H1 (cell line): ENCODE measurements around the gene TM4SF18.

ENCODE experiments used
- CTCF ChIP-seq, 3 experiments: IDR thresholded peaks; 1 replicate in 2 of 3; 2 replicates in 1 of 3; pipeline versions ENCODE4 v1.5.1 to v1.6.1; 2011; ENCODE audit warnings: low read length in 3 of 3, mild to moderate bottlenecking in 3 of 3, inconsistent platforms in 2 of 3, low read depth in 1 of 3, moderate library complexity in 1 of 3; ENCODE audit not compliant: insufficient read depth in 1 of 3; ENCODE audit errors: control extremely low read depth in 1 of 3
- POLR2AphosphoS5 ChIP-seq: IDR thresholded peaks from 2 replicates; pipeline ENCODE4 v1.6.1; 2011; ENCODE audit warnings: low read depth, low read length

GRCh38 chr3:149363053-149363452, 29.6 kb upstream of the TM4SF18 start:
- TF ChIP-seq POLR2AphosphoS5, result no peak
- TF ChIP-seq CTCF (IDR thresholded peaks at IDR 0.05; ENCODE audit: control extremely low read depth in 1 of 3, insufficient read depth in 1 of 3, low read depth in 1 of 3, low read length in 3 of 3), result no peak
